ENCODE data around the gene SMIM41.
A peak's percentile ranks its signal among the peaks of the same experiment; 100 is the strongest.

SMIM41 gene

DNA sequence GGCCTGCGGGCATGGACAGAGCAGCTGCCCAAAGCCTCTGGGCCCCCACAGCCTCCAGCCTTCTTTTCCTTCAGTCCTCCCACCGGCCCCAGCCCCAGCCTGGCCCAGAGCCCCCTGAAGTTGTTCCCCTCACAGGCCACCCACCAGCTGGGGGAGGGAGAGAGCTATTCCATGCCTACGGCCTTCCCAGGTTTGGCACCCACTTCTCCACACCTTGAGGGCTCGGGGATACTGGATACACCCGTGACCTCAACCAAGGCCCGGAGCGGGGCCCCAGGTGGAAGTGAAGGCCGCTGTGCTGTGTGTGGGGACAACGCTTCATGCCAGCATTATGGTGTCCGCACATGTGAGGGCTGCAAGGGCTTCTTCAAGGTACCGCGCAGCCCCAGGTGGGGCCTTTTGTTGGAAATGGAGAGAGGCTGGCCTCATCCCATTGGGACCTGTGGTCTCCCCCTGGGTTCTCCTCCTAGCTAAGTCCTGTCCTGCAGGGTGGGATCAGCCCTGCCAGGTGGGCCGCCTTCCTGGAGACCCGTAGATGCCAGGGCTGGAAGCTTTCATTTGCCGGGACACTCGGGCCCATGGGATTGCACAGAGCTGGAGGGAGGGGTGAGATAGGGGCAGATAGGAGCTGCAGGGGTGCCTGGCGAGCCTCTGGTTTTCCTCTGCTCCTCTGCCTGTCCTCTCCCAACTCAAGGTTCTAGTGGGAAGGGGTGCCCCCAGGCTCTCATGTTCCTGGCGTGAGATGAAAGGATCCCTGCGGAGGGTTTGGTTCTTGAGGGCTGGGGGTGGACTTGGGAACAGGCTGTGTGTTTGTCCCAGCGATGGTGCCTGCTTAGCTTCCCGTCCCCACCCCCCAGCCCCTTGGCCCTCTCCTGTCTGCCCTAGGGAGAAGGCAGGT is 24.4 kb upstream of the SMIM41 start:
- peak overlapping the region; percentile 94 to 99 for H3K27ac ChIP-seq
- TF ChIP-seq, protein P1, sequence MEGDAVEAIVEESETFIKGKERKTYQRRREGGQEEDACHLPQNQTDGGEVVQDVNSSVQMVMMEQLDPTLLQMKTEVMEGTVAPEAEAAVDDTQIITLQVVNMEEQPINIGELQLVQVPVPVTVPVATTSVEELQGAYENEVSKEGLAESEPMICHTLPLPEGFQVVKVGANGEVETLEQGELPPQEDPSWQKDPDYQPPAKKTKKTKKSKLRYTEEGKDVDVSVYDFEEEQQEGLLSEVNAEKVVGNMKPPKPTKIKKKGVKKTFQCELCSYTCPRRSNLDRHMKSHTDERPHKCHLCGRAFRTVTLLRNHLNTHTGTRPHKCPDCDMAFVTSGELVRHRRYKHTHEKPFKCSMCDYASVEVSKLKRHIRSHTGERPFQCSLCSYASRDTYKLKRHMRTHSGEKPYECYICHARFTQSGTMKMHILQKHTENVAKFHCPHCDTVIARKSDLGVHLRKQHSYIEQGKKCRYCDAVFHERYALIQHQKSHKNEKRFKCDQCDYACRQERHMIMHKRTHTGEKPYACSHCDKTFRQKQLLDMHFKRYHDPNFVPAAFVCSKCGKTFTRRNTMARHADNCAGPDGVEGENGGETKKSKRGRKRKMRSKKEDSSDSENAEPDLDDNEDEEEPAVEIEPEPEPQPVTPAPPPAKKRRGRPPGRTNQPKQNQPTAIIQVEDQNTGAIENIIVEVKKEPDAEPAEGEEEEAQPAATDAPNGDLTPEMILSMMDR (IDR thresholded peaks at IDR 0.05) = no peak
- DNase-seq (ENCODE audit: low spot score) = peak; percentile 79
- peak overlapping the region; percentile 79 for H3K4me3 ChIP-seq

DNA sequence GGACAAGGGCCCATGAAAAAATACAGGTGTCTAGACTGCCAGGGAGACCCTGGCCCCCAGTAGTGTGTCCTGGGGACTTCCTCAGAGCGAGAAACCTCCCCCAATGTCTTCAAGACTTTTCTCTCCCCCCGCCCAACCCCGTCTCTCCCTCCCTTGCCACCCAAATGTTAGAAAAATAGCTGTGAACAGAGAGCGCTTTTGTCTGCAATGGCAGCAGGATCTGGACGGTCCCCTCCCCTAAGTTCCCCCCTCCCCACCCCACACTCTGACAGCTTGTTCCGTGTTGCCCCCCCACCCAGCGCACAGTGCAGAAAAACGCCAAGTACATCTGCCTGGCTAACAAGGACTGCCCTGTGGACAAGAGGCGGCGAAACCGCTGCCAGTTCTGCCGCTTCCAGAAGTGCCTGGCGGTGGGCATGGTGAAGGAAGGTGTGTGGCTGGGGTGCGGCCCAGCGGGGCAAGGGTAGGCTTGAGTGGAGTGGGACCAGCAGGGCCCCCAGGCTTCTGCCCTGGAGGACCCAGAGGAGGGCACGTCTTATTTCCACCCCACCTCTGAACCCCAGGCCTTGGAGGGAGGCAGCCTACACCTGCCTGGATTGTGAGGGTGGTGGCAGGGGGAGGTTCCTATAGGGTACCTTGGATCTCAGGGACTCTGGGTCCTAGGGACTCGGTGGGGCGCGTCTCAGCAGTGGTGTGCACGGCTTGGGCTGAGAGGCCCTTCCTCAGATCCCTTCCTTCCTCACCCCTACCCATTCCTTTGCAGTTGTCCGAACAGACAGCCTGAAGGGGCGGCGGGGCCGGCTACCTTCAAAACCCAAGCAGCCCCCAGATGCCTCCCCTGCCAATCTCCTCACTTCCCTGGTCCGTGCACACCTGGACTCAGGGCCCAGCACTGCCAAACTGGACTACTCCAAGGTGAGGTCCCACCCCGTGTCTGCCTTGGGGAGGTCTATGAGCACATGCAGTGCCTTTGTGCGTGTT is 23.5 kb upstream of the SMIM41 start:
- peak; percentile 81 for DNase-seq (ENCODE audit: low spot score)
- Histone ChIP-seq H3K4me3 (peak overlapping the region; percentile 79), H3K27ac (peak overlapping the region in 1 of 2 donors; percentile 94)
- TF ChIP-seq, protein P1 (IDR thresholded peaks at IDR 0.05) = no peak

DNA sequence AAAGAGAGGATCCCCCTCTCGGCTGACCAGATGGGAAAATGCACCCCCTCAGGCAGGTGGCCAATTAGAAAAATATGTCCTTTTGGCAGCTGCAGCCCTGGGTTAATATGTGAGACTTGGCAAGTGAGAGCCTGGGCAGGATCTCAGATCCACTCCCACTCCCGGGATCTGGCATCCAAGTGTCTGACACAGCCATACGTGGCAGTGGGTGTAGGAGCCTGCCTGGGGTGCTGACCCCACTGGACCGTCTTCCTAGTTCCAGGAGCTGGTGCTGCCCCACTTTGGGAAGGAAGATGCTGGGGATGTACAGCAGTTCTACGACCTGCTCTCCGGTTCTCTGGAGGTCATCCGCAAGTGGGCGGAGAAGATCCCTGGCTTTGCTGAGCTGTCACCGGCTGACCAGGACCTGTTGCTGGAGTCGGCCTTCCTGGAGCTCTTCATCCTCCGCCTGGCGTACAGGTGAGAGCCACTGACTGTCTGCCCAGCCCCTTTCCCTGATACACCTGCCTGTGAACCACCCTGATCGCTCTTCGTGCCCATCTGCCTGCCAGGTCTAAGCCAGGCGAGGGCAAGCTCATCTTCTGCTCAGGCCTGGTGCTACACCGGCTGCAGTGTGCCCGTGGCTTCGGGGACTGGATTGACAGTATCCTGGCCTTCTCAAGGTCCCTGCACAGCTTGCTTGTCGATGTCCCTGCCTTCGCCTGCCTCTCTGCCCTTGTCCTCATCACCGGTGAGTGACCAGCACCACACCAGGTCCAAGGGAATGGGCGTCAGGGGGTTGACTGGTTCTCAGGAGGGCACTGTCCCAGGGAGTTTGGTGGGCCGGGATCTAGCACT is 22.5 kb upstream of the SMIM41 start:
- TF ChIP-seq, protein P1 (IDR thresholded peaks at IDR 0.05) = no peak
- Histone ChIP-seq H3K27ac (peak overlapping the region; percentile 5 to 94), H3K4me3 (peak overlapping the region; percentile 38)
- DNase-seq (ENCODE audit: low spot score) = peak; percentile 81

DNA sequence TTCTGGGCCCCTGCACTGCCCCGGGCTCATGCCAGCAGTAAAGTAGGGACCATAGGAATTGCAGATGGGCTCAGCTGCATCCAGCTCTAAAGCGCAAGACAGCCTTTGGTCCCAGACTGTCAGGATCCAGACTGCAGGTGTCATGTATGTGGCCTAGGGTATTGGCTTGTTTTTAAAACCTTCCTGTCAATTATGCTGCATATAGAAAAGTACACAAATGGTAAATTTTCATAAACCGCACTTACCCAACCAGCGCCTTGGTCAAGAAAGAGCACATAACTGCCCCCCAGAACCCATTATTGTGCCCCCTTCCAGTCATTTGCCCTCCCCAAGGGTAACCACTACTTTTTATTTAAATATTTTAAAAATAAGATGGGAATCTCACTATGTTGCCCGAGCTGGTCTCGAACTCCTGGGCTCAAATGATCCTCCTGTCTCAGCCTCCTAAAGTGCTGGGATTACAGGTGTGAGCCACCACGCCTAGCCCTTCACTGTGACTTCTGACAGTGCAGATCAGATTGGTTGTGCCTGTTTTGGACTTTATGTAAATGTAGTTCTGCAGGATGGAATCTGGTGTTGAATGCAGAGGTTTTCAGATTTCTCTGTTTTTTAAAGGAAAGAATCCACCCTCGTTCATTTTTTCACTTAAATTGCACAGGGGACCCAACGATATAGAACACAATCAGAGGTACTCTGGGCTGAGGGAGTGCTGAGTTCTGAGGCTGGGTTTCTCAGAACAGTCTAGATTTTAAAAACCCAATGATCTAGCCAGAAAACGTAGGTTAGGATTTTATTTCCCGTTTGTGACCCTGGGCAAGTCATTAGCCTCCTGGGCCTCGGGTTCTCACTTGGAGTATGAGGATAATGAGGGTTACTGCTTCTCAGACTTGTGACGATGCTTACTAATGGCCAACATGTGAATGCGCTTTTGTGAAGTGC is 21.6 kb upstream of the SMIM41 start:
- peak overlapping the region; percentile 38 for H3K4me3 ChIP-seq
- peak overlapping the region; percentile 5 to 94 for H3K27ac ChIP-seq
- TF ChIP-seq, protein P1 (IDR thresholded peaks at IDR 0.05) = no peak
- DNase-seq (ENCODE audit: low spot score) = no peak

DNA sequence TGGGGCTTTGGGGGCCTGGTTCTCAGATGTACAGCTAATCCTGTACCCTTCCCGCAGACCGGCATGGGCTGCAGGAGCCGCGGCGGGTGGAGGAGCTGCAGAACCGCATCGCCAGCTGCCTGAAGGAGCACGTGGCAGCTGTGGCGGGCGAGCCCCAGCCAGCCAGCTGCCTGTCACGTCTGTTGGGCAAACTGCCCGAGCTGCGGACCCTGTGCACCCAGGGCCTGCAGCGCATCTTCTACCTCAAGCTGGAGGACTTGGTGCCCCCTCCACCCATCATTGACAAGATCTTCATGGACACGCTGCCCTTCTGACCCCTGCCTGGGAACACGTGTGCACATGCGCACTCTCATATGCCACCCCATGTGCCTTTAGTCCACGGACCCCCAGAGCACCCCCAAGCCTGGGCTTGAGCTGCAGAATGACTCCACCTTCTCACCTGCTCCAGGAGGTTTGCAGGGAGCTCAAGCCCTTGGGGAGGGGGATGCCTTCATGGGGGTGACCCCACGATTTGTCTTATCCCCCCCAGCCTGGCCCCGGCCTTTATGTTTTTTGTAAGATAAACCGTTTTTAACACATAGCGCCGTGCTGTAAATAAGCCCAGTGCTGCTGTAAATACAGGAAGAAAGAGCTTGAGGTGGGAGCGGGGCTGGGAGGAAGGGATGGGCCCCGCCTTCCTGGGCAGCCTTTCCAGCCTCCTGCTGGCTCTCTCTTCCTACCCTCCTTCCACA is 20.7 kb upstream of the SMIM41 start:
- DNase-seq (ENCODE audit: low spot score) = peak; percentile 81
- H3K4me3 ChIP-seq = no peak overlapping the region
- TF ChIP-seq, protein P1 (IDR thresholded peaks at IDR 0.05) = no peak
- no peak overlapping the region for H3K27ac ChIP-seq

Measured in coronary artery (tissue), 2 donors.